Measurements from ENCODE around the gene SOS1. TPM values are rescaled to one million over a fixed set of nuclear protein-coding genes. Genes with fewer than 3 reads are reported as not detected.
"Not testable (repeated sequence)": the region's sequence is repeated elsewhere in the genome, so short reads cannot be mapped to it uniquely, and the experiment has no call there.

SOS1 gene
- total and polyA plus RNA-seq, 2 donors (not counting 1 experiment from before 2014, with no cell fraction given), result 18.2 to 58.1 TPM

- DNase-seq, result no peak
- CTCF ChIA-PET, result no interaction called here
These were observed 35.3 kb upstream of the SOS1 start for GRCh38 chr2:39156107-39156506.

GRCh38 chr2:39155573-39155972, 34.7 kb upstream of the SOS1 start:
- H3K27ac Mint-ChIP-seq; DNase-seq; intact Hi-C loops (cut with micrococcal nuclease); H3K27ac ChIP-seq (ENCODE audit: low read length in 2 of 2); H3K4me1 Mint-ChIP-seq; H3K4me1 ChIP-seq (ENCODE audit: control insufficient read depth in 2 of 2, insufficient read depth in 2 of 2, low read length in 2 of 2); H3K9me3 ChIP-seq (ENCODE audit: control extremely low read depth in 1 of 3, control insufficient read depth in 2 of 3, insufficient read depth in 1 of 3, low read length in 2 of 3); H3K79me2 ChIP-seq (ENCODE audit: control insufficient read depth, insufficient read depth, low read length); CTCF ChIA-PET; H3K4me3 ChIP-seq (ENCODE audit: control extremely low read depth in 1 of 5, extremely low read depth in 1 of 5, insufficient read depth in 1 of 5, low read depth in 2 of 5, low read length in 4 of 5); H3K4me3 Mint-ChIP-seq; H3K9ac ChIP-seq (ENCODE audit: low read length); H3K27me3 Mint-ChIP-seq; ATAC-seq (ENCODE audit: low read depth); H3K4me2 ChIP-seq (replicated peaks; ENCODE audit: low read depth, low read length, poor library complexity, severe bottlenecking); H3K27me3 ChIP-seq (replicated peaks in 1 of 4; ENCODE audit: control extremely low read depth in 1 of 4, control insufficient read depth in 3 of 4, insufficient read depth in 4 of 4, low read length in 3 of 4); H3K9me3 Mint-ChIP-seq (ENCODE audit: insufficient read depth); H2AFZ ChIP-seq (ENCODE audit: insufficient read depth, low read depth, low read length, poor library complexity, severe bottlenecking); H4K20me1 ChIP-seq (ENCODE audit: control insufficient read depth, insufficient read depth, low read length, poor library complexity, severe bottlenecking); H3K36me3 ChIP-seq (replicated peaks in 1 of 2; ENCODE audit: control extremely low read depth in 1 of 2, control insufficient read depth in 1 of 2, extremely low read depth in 1 of 2, insufficient read depth in 2 of 2, low read length in 1 of 2); POLR2A ChIA-PET: not testable (repeated sequence)
- WGBS (ENCODE audit: insufficient coverage), result 100% methylated on average over 2 of the region's 4 CpGs

More at GRCh38 chr2:39156107-39156506, 35.3 kb upstream of the SOS1 start:
- Mint-ChIP-seq H3K4me3 (no peak overlapping the region), H3K4me1 (no peaks in the 10 kb centered on the region), H3K27ac (no peak overlapping the region), H3K9me3 (ENCODE audit: insufficient read depth) (no peaks in the 10 kb centered on the region), H3K27me3 (no peaks in the 10 kb centered on the region)
- Histone ChIP-seq H4K20me1 (ENCODE audit: control insufficient read depth, insufficient read depth, low read length, poor library complexity, severe bottlenecking) (no peaks in the 10 kb centered on the region), H3K9me3 (ENCODE audit: control extremely low read depth in 1 of 3, control insufficient read depth in 2 of 3, insufficient read depth in 1 of 3, low read length in 2 of 3) (no peaks in the 10 kb centered on the region), H3K4me2 (replicated peaks; ENCODE audit: low read depth, low read length, poor library complexity, severe bottlenecking) (no peak overlapping the region), H3K27ac (ENCODE audit: low read length in 2 of 2) (no peak overlapping the region), H3K9ac (ENCODE audit: low read length) (no peak overlapping the region), H3K79me2 (ENCODE audit: control insufficient read depth, insufficient read depth, low read length) (no peaks in the 10 kb centered on the region), H3K4me1 (ENCODE audit: control insufficient read depth in 2 of 2, insufficient read depth in 2 of 2, low read length in 2 of 2) (no peaks in the 10 kb centered on the region), H3K27me3 (replicated peaks in 1 of 4; ENCODE audit: control extremely low read depth in 1 of 4, control insufficient read depth in 3 of 4, insufficient read depth in 4 of 4, low read length in 3 of 4) (no peaks in the 10 kb centered on the region), H3K4me3 (ENCODE audit: control extremely low read depth in 1 of 5, extremely low read depth in 1 of 5, insufficient read depth in 1 of 5, low read depth in 2 of 5, low read length in 4 of 5) (no peak overlapping the region), H2AFZ (ENCODE audit: insufficient read depth, low read depth, low read length, poor library complexity, severe bottlenecking) (no peak overlapping the region), H3K36me3 (replicated peaks in 1 of 2; ENCODE audit: control extremely low read depth in 1 of 2, control insufficient read depth in 1 of 2, extremely low read depth in 1 of 2, insufficient read depth in 2 of 2, low read length in 1 of 2) (no peaks in the 10 kb centered on the region)
- POLR2A ChIA-PET, result no interaction called here
- TF ChIP-seq CTCF (IDR thresholded peaks at IDR 0.05) (no peak), EZH2 (IDR thresholded peaks at IDR 0.05; ENCODE audit: borderline replicate concordance, insufficient read depth, low read depth, low read length, poor library complexity, severe bottlenecking) (no peak)
- ATAC-seq (ENCODE audit: low read depth), result no peak
- intact Hi-C loops (cut with micrococcal nuclease), result no loop called here

Measured in B cell (primary cell).